Measurements from ENCODE around the gene AXL. TPM values are rescaled to one million over a fixed set of nuclear protein-coding genes. Genes with fewer than 3 reads are reported as not detected.

The AXL gene
- total RNA-seq, 1 donor from 2014 or later: 6.4 TPM

GRCh38 chr19:41295499-41295898 is 76.5 kb downstream of the AXL start:
- Mint-ChIP-seq H3K27me3 (ENCODE audit: low read depth) (no peaks in the 10 kb centered on the region), H3K4me1 (peaks cover 5% of the 10 kb centered on the region), H3K27ac (ENCODE audit: unreplicated experiment) (no peak overlapping the region), H3K36me3 (ENCODE audit: low read depth) (peaks cover 26% of the 10 kb centered on the region), H3K4me3 (no peak overlapping the region), H3K9me3 (no peaks in the 10 kb centered on the region)
- TF ChIP-seq CTCF (conservative IDR thresholded peaks at IDR 0.05): no peak
- DNase-seq (ENCODE audit: low read depth, low spot score): no peak

- no peak for TF ChIP-seq CTCF (conservative IDR thresholded peaks at IDR 0.05)
- Mint-ChIP-seq H3K27ac (ENCODE audit: unreplicated experiment) (no peak overlapping the region), H3K4me3 (no peak overlapping the region), H3K27me3 (ENCODE audit: low read depth) (no peaks in the 10 kb centered on the region), H3K36me3 (ENCODE audit: low read depth) (peaks cover 29% of the 10 kb centered on the region), H3K9me3 (no peaks in the 10 kb centered on the region), H3K4me1 (peaks cover 5% of the 10 kb centered on the region)
- DNase-seq (ENCODE audit: low read depth, low spot score): no peak
Measured at GRCh38 chr19:41296433-41296871, 77.4 kb downstream of the AXL start.

GRCh38 chr19:41297628-41298347 is 78.8 kb downstream of the AXL start:
- H3K4me1 Mint-ChIP-seq: peaks cover 5% of the 10 kb centered on the region
- no peaks in the 10 kb centered on the region for H3K9me3 Mint-ChIP-seq
- H3K27ac Mint-ChIP-seq (ENCODE audit: unreplicated experiment): peak overlapping the region; percentile 19
- TF ChIP-seq CTCF (conservative IDR thresholded peaks at IDR 0.05): no peak
- no peak overlapping the region for H3K4me3 Mint-ChIP-seq
- H3K36me3 Mint-ChIP-seq (ENCODE audit: low read depth): peaks cover 31% of the 10 kb centered on the region
- DNase-seq (ENCODE audit: low read depth, low spot score): no peak
- H3K27me3 Mint-ChIP-seq (ENCODE audit: low read depth): no peaks in the 10 kb centered on the region

GRCh38 chr19:41298348-41298964 is 79.4 kb downstream of the AXL start:
- H3K9me3 Mint-ChIP-seq: no peaks in the 10 kb centered on the region
- H3K4me3 Mint-ChIP-seq: no peak overlapping the region

More at GRCh38 chr19:41298348-41298964, 79.4 kb downstream of the AXL start:
- no peak for DNase-seq (ENCODE audit: low read depth, low spot score)
- peaks cover 31% of the 10 kb centered on the region for H3K36me3 Mint-ChIP-seq (ENCODE audit: low read depth)
- H3K27ac Mint-ChIP-seq (ENCODE audit: unreplicated experiment): no peak overlapping the region
- no peaks in the 10 kb centered on the region for H3K27me3 Mint-ChIP-seq (ENCODE audit: low read depth)
- no peak for TF ChIP-seq CTCF (conservative IDR thresholded peaks at IDR 0.05)
- H3K4me1 Mint-ChIP-seq: peaks cover 5% of the 10 kb centered on the region

All from neural crest cell (in vitro differentiated cells).